SU-DHL-6 (cell line): Measurements from ENCODE around the gene TMEM271.

Experiments used
- H2AFZ ChIP-seq: fragments of 200-600 bp; sonication (generic); 2 replicates; pipeline ENCODE4 v1.6.1; 2014; ENCODE audit warnings: low read depth, mild to moderate bottlenecking, moderate library complexity, mixed read lengths, antibody characterized with exemption, low read length; ENCODE audit not compliant: severe bottlenecking
- H3F3A ChIP-seq: fragments of 200-600 bp; shearing (Covaris generic); 2 replicates; pipeline ENCODE4 v1.6.0; 2016; ENCODE audit warnings: antibody characterized with exemption, mild to moderate bottlenecking; ENCODE audit not compliant: insufficient read depth
- H3K27ac ChIP-seq: fragments of 200-600 bp; sonication (generic); 2 replicates; pipeline ENCODE4 v1.5.1; 2016; ENCODE audit warnings: low read depth, mild to moderate bottlenecking, low read length, moderate library complexity, mixed read lengths
- H3K27me3 ChIP-seq: fragments of 200-600 bp; sonication (generic), shearing (Covaris generic); 2 replicates; pipeline ENCODE4 v1.6.0; 2014; ENCODE audit warnings: mild to moderate bottlenecking, low read length
- H3K36me3 ChIP-seq: fragments of 200-600 bp; sonication (generic); 2 replicates; pipeline ENCODE4 v1.6.1; 2014; ENCODE audit warnings: mild to moderate bottlenecking, low read length, mixed read lengths
- H3K4me2 ChIP-seq: fragments of 300-600, 200-600 bp; shearing (Covaris generic), sonication (generic); 2 replicates; pipeline ENCODE4 v1.6.0; 2014; ENCODE audit warnings: low read length, low read depth, mild to moderate bottlenecking; ENCODE audit not compliant: poor library complexity, severe bottlenecking
- H3K4me3 ChIP-seq: fragments of 200-600 bp; sonication (generic); 2 replicates; pipeline ENCODE4 v1.5.1; 2014; ENCODE audit warnings: antibody characterized with exemption, low read length, mild to moderate bottlenecking, mixed read lengths; ENCODE audit not compliant: insufficient read depth, poor library complexity, severe bottlenecking
- H3K79me2 ChIP-seq: fragments of 200-600 bp; sonication (generic); 2 replicates; pipeline ENCODE4 v1.6.1; 2014; ENCODE audit warnings: mild to moderate bottlenecking, low read length, moderate library complexity; ENCODE audit not compliant: insufficient read depth
- H3K9ac ChIP-seq: fragments of 200-600 bp; sonication (generic); 2 replicates; pipeline ENCODE4 v1.7.0; 2014; ENCODE audit warnings: mild to moderate bottlenecking, low read length
- H3K9me2 ChIP-seq: fragments of 200-600 bp; sonication (generic); replicated peaks from 2 replicates; pipeline ENCODE4 v1.6.1; 2014; ENCODE audit warnings: low read length; ENCODE audit not compliant: insufficient read depth
- H3K9me3 ChIP-seq: fragments of 200-600 bp; sonication (generic); 2 replicates; pipeline ENCODE4 v1.6.1; 2014; ENCODE audit warnings: low read length, mixed read lengths; ENCODE audit not compliant: insufficient read depth
- H4K20me1 ChIP-seq: fragments of 200-600 bp; sonication (generic); 2 replicates; pipeline ENCODE4 v1.6.1; 2014; ENCODE audit warnings: low read depth, mild to moderate bottlenecking, antibody characterized with exemption, low read length, moderate library complexity, mixed read lengths
- CTCF ChIP-seq: fragments of 200-600 bp; sonication (generic); IDR thresholded peaks from one replicate; pipeline ENCODE4 v1.5.1; 2017; ENCODE audit warnings: antibody characterized with exemption, mild to moderate bottlenecking, low read length, moderate library complexity; ENCODE audit not compliant: insufficient read depth, poor library complexity, severe bottlenecking
- EZH2phosphoT487 ChIP-seq: fragments of 200-600 bp; sonication (generic), shearing (Covaris generic); conservative IDR thresholded peaks from 2 replicates; pipeline ENCODE4 v1.6.1; 2018; ENCODE audit warnings: mild to moderate bottlenecking, antibody characterized with exemption, low read length, moderate library complexity, mixed read lengths

Gene TMEM271

DNA sequence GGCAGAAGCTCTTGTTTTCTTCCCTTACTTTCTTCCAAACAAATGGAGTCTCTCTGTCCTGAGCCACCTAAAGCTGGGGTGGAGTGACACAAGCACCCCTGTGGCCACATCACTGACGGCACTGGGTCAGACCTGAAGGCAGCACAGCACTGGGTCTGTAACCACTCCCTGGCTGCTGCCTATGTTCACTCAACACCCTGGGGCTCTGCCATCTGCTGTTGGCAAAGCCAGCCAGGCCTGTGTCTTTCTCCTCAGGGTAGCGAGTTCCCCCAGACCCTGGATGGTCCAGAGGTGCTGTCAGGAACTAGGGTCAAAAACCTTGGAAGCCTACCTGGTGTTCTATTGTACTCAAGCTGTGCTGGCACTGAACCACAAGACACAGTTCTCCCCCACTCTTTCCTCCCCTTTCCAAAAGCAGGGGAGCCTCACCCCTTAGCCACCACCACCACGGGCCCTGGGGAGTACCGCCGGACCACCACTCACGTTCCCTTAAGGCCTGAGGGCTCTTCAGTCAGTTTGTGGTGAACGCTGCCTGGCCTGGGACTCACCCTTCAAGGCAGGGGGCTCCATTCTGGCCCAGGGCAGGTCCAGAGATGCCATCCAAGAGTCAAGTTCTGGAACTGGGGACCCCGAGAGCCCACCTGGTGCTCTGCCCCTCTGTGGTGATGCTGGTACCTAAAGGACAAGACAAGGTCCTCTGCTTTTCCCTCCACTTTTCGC is 31.5 kb downstream of the TMEM271 start:
- H3K4me2 ChIP-seq = no peak overlapping the region
- H3K9me3 ChIP-seq = no peaks in the 10 kb centered on the region
- H2AFZ ChIP-seq = no peak overlapping the region
- no peaks in the 10 kb centered on the region for H3K36me3 ChIP-seq
- H3K4me3 ChIP-seq = no peak overlapping the region
- H3K79me2 ChIP-seq = no peaks in the 10 kb centered on the region
- TF ChIP-seq EZH2phosphoT487 (no peak), CTCF (no peak)
- H3K9me2 ChIP-seq = no peaks in the 10 kb centered on the region
- H3K9ac ChIP-seq = no peak overlapping the region
- no peak overlapping the region for H3K27ac ChIP-seq
- no peaks in the 10 kb centered on the region for H3K27me3 ChIP-seq
- no peaks in the 10 kb centered on the region for H4K20me1 ChIP-seq
- no peaks in the 10 kb centered on the region for H3F3A ChIP-seq

DNA sequence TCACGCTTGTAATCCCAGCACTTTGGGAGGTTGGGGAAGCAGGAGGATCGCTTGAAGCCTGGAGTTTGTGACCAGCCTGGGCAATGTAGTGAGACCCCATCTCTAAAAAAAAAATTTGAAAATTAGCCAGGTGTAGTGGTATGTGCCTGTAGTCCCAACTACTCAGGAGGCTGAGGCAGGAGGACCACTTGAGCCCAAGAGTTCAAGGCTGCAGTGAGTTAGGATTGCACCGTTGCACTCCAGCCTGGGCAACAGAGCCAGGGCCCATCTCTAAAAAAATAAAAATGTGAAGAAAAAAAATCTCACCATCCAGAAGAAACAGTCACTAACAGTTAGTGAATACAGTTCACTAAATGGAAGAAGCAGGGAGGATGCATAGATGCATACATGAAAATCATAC is 34.8 kb downstream of the TMEM271 start:
- no peak overlapping the region for H3K4me3 ChIP-seq
- no peaks in the 10 kb centered on the region for H3K9me3 ChIP-seq
- H2AFZ ChIP-seq = no peak overlapping the region
- no peaks in the 10 kb centered on the region for H3K9me2 ChIP-seq
- H3K9ac ChIP-seq = no peak overlapping the region
- no peaks in the 10 kb centered on the region for H3K36me3 ChIP-seq
- no peak for TF ChIP-seq CTCF
- TF ChIP-seq EZH2phosphoT487 = no peak
- no peak overlapping the region for H3K4me2 ChIP-seq
- no peaks in the 10 kb centered on the region for H4K20me1 ChIP-seq
- H3K27me3 ChIP-seq = no peaks in the 10 kb centered on the region
- no peak overlapping the region for H3K27ac ChIP-seq
- H3F3A ChIP-seq = no peaks in the 10 kb centered on the region
- no peaks in the 10 kb centered on the region for H3K79me2 ChIP-seq

- Histone ChIP-seq H3K27ac (no peak overlapping the region), H2AFZ (no peak overlapping the region)
These were observed 37.5 kb downstream of the TMEM271 start for GRCh38 chr4:538542-539142.

More at GRCh38 chr4:538542-539142, 37.5 kb downstream of the TMEM271 start:
- Histone ChIP-seq H3K36me3 (no peaks in the 10 kb centered on the region), H3K4me2 (no peak overlapping the region), H3K4me3 (no peak overlapping the region), H3K79me2 (no peaks in the 10 kb centered on the region), H3K9me2 (no peaks in the 10 kb centered on the region), H3K27me3 (no peaks in the 10 kb centered on the region), H4K20me1 (no peaks in the 10 kb centered on the region), H3K9me3 (no peaks in the 10 kb centered on the region), H3K9ac (no peak overlapping the region), H3F3A (no peaks in the 10 kb centered on the region)
- TF ChIP-seq CTCF (no peak), EZH2phosphoT487 (no peak)
